ENCODE results near the gene ARHGAP18.

ARHGAP18 gene

GRCh38 chr6:129565366-129565765, 144.6 kb downstream of the ARHGAP18 start:
- H3K27ac ChIP-seq (ENCODE audit: extremely low read depth, low read depth, low read length): no peak overlapping the region
- no peaks in the 10 kb centered on the region for H3K36me3 ChIP-seq (ENCODE audit: control insufficient read depth in 2 of 2, insufficient read depth in 1 of 2, low read length in 2 of 2)
- TF ChIP-seq, protein P1, sequence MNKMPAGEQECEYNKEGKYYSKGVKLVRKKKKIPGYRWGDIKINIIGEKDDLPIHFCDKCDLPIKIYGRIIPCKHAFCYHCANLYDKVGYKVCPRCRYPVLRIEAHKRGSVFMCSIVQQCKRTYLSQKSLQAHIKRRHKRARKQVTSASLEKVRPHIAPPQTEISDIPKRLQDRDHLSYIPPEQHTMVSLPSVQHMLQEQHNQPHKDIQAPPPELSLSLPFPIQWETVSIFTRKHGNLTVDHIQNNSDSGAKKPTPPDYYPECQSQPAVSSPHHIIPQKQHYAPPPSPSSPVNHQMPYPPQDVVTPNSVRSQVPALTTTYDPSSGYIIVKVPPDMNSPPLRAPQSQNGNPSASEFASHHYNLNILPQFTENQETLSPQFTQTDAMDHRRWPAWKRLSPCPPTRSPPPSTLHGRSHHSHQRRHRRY (tag by site-specific recombination; IDR thresholded peaks at IDR 0.05): no peak
- no peak for TF ChIP-seq SP2 (tag by site-specific recombination; IDR thresholded peaks at IDR 0.05)
- TF ChIP-seq, protein P2, sequence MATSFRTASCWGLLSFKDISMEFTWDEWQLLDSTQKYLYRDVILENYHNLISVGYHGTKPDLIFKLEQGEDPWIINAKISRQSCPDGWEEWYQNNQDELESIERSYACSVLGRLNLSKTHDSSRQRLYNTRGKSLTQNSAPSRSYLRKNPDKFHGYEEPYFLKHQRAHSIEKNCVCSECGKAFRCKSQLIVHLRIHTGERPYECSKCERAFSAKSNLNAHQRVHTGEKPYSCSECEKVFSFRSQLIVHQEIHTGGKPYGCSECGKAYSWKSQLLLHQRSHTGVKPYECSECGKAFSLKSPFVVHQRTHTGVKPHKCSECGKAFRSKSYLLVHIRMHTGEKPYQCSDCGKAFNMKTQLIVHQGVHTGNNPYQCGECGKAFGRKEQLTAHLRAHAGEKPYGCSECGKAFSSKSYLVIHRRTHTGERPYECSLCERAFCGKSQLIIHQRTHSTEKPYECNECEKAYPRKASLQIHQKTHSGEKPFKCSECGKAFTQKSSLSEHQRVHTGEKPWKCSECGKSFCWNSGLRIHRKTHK (tag by site-specific recombination; IDR thresholded peaks at IDR 0.05): no peak
- no peak for TF ChIP-seq ZNF433 (tag by site-specific recombination; IDR thresholded peaks at IDR 0.05; ENCODE audit: low read depth)
- no peak for TF ChIP-seq ZNF112 (tag by site-specific recombination; IDR thresholded peaks at IDR 0.05)
- no peak for TF ChIP-seq ZNF391 (tag by site-specific recombination; IDR thresholded peaks at IDR 0.05; ENCODE audit: borderline replicate concordance, low read depth)
- no peak for TF ChIP-seq ZNF184 (tag by site-specific recombination; IDR thresholded peaks at IDR 0.05)
- TF ChIP-seq BCL11B (tag by site-specific recombination; IDR thresholded peaks at IDR 0.05; ENCODE audit: low read depth): no peak
- TF ChIP-seq, protein P3, sequence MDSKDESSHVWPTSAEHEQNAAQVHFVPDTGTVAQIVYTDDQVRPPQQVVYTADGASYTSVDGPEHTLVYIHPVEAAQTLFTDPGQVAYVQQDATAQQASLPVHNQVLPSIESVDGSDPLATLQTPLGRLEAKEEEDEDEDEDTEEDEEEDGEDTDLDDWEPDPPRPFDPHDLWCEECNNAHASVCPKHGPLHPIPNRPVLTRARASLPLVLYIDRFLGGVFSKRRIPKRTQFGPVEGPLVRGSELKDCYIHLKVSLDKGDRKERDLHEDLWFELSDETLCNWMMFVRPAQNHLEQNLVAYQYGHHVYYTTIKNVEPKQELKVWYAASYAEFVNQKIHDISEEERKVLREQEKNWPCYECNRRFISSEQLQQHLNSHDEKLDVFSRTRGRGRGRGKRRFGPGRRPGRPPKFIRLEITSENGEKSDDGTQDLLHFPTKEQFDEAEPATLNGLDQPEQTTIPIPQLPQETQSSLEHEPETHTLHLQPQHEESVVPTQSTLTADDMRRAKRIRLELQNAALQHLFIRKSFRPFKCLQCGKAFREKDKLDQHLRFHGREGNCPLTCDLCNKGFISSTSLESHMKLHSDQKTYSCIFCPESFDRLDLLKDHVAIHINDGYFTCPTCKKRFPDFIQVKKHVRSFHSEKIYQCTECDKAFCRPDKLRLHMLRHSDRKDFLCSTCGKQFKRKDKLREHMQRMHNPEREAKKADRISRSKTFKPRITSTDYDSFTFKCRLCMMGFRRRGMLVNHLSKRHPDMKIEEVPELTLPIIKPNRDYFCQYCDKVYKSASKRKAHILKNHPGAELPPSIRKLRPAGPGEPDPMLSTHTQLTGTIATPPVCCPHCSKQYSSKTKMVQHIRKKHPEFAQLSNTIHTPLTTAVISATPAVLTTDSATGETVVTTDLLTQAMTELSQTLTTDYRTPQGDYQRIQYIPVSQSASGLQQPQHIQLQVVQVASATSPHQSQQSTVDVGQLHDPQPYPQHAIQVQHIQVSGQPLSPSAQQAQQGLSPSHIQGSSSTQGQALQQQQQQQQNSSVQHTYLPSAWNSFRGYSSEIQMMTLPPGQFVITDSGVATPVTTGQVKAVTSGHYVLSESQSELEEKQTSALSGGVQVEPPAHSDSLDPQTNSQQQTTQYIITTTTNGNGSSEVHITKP (tag by site-specific recombination; IDR thresholded peaks at IDR 0.05): no peak
- no peak for TF ChIP-seq PRDM6 (tag by site-specific recombination; IDR thresholded peaks at IDR 0.05)
- TF ChIP-seq ZNF132 (tag by site-specific recombination; IDR thresholded peaks at IDR 0.05; ENCODE audit: borderline replicate concordance): no peak
- TF ChIP-seq ZNF768 (tag by site-specific recombination; IDR thresholded peaks at IDR 0.05): no peak
- TF ChIP-seq ZXDB (tag by site-specific recombination; IDR thresholded peaks at IDR 0.05): no peak
- TF ChIP-seq ZNF280D (tag by site-specific recombination; IDR thresholded peaks at IDR 0.05): no peak
- no peak for TF ChIP-seq ZNF529 (tag by site-specific recombination; IDR thresholded peaks at IDR 0.05; ENCODE audit: insufficient replicate concordance)
- CTCF ChIA-PET: interaction anchor here (0.9 to 7.1 kb wide), 4 partner anchors 10 to 65 kb away, joined by 3 to 113 read pairs (median 3); no protein-coding TSS in a partner anchor
- H3K9me3 ChIP-seq (ENCODE audit: control insufficient read depth, insufficient read depth, low read depth, low read length): no peaks in the 10 kb centered on the region
- H3K4me3 ChIP-seq (ENCODE audit: low read depth, low read length): no peak overlapping the region
- POLR2A ChIA-PET: no interaction called here
- no peaks in the 10 kb centered on the region for H3K4me1 ChIP-seq (ENCODE audit: control insufficient read depth, insufficient read depth, low read length)
